Choroid plexus epithelial cell (primary cell): ENCODE measurements around the gene USP20.

Experiments
- DNase-seq: peaks from one replicate; pipeline ENCODE4 v3.0.0-alpha.2; 2010; ENCODE audit warnings: low read depth
- H3K4me3 ChIP-seq: 2 replicates; pipeline ENCODE4 v1.5.1; 2011; ENCODE audit warnings: low read depth, mild to moderate bottlenecking, control low read depth, low read length, moderate library complexity
- CTCF ChIP-seq: conservative IDR thresholded peaks from 2 replicates; pipeline ENCODE4 v1.5.1; 2011; ENCODE audit warnings: low read depth, mild to moderate bottlenecking, control low read depth, inconsistent platforms, low read length, moderate library complexity

Gene USP20

GRCh38 chr9:129874261-129875101 is 39.2 kb downstream of the USP20 start:
- DNase-seq, result no peak
- H3K4me3 ChIP-seq, result no peak overlapping the region
- no peak for TF ChIP-seq CTCF

GRCh38 chr9:129875181-129875611 is 39.9 kb downstream of the USP20 start:
- peak; percentile 23 for TF ChIP-seq CTCF
- no peak for DNase-seq
- no peak overlapping the region for H3K4me3 ChIP-seq

GRCh38 chr9:129875687-129876395 is 40.6 kb downstream of the USP20 start:
- no peak for DNase-seq
- no peak for TF ChIP-seq CTCF
- no peak overlapping the region for H3K4me3 ChIP-seq

GRCh38 chr9:129876815-129877214 is 41.6 kb downstream of the USP20 start:
- TF ChIP-seq CTCF, result no peak
- no peak overlapping the region for H3K4me3 ChIP-seq
- DNase-seq, result no peak

GRCh38 chr9:129878291-129878690 is 43.0 kb downstream of the USP20 start:
- no peak for TF ChIP-seq CTCF
- DNase-seq, result no peak
- H3K4me3 ChIP-seq, result no peak overlapping the region

- no peak for DNase-seq
- TF ChIP-seq CTCF, result no peak
- H3K4me3 ChIP-seq, result no peak overlapping the region
Observed at GRCh38 chr9:129879103-129879699, 43.9 kb downstream of the USP20 start.
